GM23338 (cell line): ENCODE measurements around the gene CFB. TPM values are rescaled to one million over a fixed set of nuclear protein-coding genes. Genes with fewer than 3 reads are reported as not detected.

Experiments
- ATAC-seq: fragments of 200-7000 bp; cut with Tn5 transposase; 3 replicates; pipeline ENCODE4 v1.9.1; 2020
- DNase-seq: peaks from one replicate; pipeline ENCODE4 v3.0.0-alpha.2; 2015; ENCODE audit warnings: low spot score
- H2AFZ ChIP-seq: fragments of 200-600 bp; sonication (generic); 2 replicates; pipeline ENCODE4 v1.8.0; 2016; ENCODE audit warnings: antibody characterized with exemption, mild to moderate bottlenecking, moderate library complexity
- H3F3A ChIP-seq: fragments of 200-600 bp; sonication (generic); replicated peaks from 2 replicates; pipeline ENCODE4 v1.8.0; 2017; ENCODE audit warnings: antibody characterized with exemption, mixed run types, low read depth
- H3K27ac ChIP-seq: fragments of 200-600 bp; sonication (generic); 2 replicates; pipeline ENCODE4 v1.6.1; 2016; ENCODE audit warnings: low read depth
- H3K27me3 ChIP-seq: fragments of 200-600 bp; sonication (generic); 2 replicates; pipeline ENCODE4 v1.8.0; 2016; ENCODE audit warnings: mild to moderate bottlenecking, mixed run types, moderate library complexity; ENCODE audit not compliant: insufficient read depth
- H3K36me3 ChIP-seq: fragments of 200-600 bp; sonication (generic); 2 replicates; pipeline ENCODE4 v1.8.0; 2016; ENCODE audit warnings: mild to moderate bottlenecking; ENCODE audit not compliant: insufficient read depth
- H3K4me1 ChIP-seq: fragments of 200-600 bp; sonication (generic); 2 replicates; pipeline ENCODE4 v1.8.0; 2016; ENCODE audit warnings: mild to moderate bottlenecking, moderate library complexity; ENCODE audit not compliant: insufficient read depth
- H3K4me2 ChIP-seq: fragments of 200-600 bp; sonication (generic); 2 replicates; pipeline ENCODE4 v1.7.1; 2017; ENCODE audit warnings: mixed run types
- H3K4me3 ChIP-seq: fragments of 200-600 bp; sonication (generic); 2 replicates; pipeline ENCODE4 v1.6.1; 2016; ENCODE audit warnings: mixed run types
- H3K79me2 ChIP-seq: fragments of 200-600 bp; sonication (generic); replicated peaks from 2 replicates; pipeline ENCODE4 v1.8.0; 2017; ENCODE audit warnings: mild to moderate bottlenecking; ENCODE audit not compliant: insufficient read depth
- H3K9me2 ChIP-seq: fragments of 200-600 bp; sonication (generic); 2 replicates; pipeline ENCODE4 v1.8.0; 2017; ENCODE audit not compliant: insufficient read depth
- H4K20me1 ChIP-seq: fragments of 200-600 bp; sonication (generic); replicated peaks from 2 replicates; pipeline ENCODE4 v1.8.0; 2017; ENCODE audit warnings: mild to moderate bottlenecking; ENCODE audit not compliant: insufficient read depth
- H3K27ac Mint-ChIP-seq: 2 replicates; pipeline ENCODE4 v1.8.0; 2020; ENCODE audit warnings: inconsistent platforms, mild to moderate bottlenecking, moderate library complexity, mixed read lengths
- H3K27me3 Mint-ChIP-seq: 3 replicates; pipeline ENCODE4 v1.8.0; 2022; ENCODE audit warnings: low read depth, mild to moderate bottlenecking, moderate library complexity, mixed read lengths, inconsistent platforms; ENCODE audit not compliant: insufficient read depth, poor library complexity
- H3K36me3 Mint-ChIP-seq: 3 replicates; pipeline ENCODE4 v1.8.0; 2021; ENCODE audit warnings: low read depth, mild to moderate bottlenecking, inconsistent platforms, moderate library complexity, mixed read lengths
- H3K4me1 Mint-ChIP-seq: 3 replicates; pipeline ENCODE4 v1.8.0; 2020; ENCODE audit warnings: mild to moderate bottlenecking, inconsistent platforms, mixed read lengths
- H3K4me3 Mint-ChIP-seq: 3 replicates; pipeline ENCODE4 v1.8.0; 2021; ENCODE audit warnings: moderate library complexity, mild to moderate bottlenecking, inconsistent platforms, mixed read lengths
- H3K9me3 Mint-ChIP-seq: 3 replicates; pipeline ENCODE4 v1.8.0; 2020; ENCODE audit warnings: moderate library complexity, mild to moderate bottlenecking, inconsistent platforms, mixed read lengths
- CREB1 ChIP-seq: fragments of 250-450 bp; sonication (Bioruptor Pico); IDR thresholded peaks from 2 replicates; pipeline ENCODE4 v1.5.0; 2020; ENCODE audit warnings: low read depth, mild to moderate bottlenecking, moderate library complexity
- EZH2 ChIP-seq: fragments of 200-600 bp; sonication (generic); IDR thresholded peaks from one replicate; pipeline ENCODE4 v1.8.0; 2017; ENCODE audit warnings: antibody characterized with exemption, mild to moderate bottlenecking, low read depth; ENCODE audit not compliant: unreplicated experiment
- EZH2phosphoT487 ChIP-seq: fragments of 200-600 bp; sonication (generic); IDR thresholded peaks from one replicate; pipeline ENCODE4 v1.8.1; 2018; ENCODE audit warnings: antibody characterized with exemption; ENCODE audit not compliant: unreplicated experiment
- JUNB ChIP-seq: IDR thresholded peaks from one replicate; pipeline ENCODE4 v1.6.1; 2016; ENCODE audit warnings: antibody characterized with exemption; ENCODE audit not compliant: unreplicated experiment
- NANOG ChIP-seq: IDR thresholded peaks from 2 replicates; pipeline ENCODE4 v1.6.1; 2016; ENCODE audit warnings: antibody characterized with exemption, borderline replicate concordance
- POLR2AphosphoS5 ChIP-seq: IDR thresholded peaks from 2 replicates; pipeline ENCODE4 v1.6.1; 2016; ENCODE audit warnings: antibody characterized with exemption, low read depth
- REST ChIP-seq: IDR thresholded peaks from one replicate; pipeline ENCODE4 v1.6.1; 2018; ENCODE audit warnings: antibody characterized with exemption; ENCODE audit not compliant: unreplicated experiment
- STAT1 ChIP-seq: IDR thresholded peaks from one replicate; pipeline ENCODE4 v1.6.1; 2016; ENCODE audit warnings: antibody characterized with exemption; ENCODE audit not compliant: unreplicated experiment
- ZNF114 ChIP-seq: fragments of 250-450 bp; sonication (Bioruptor Pico); IDR thresholded peaks from 2 replicates; pipeline ENCODE4 v1.5.0; 2020; ENCODE audit warnings: mild to moderate bottlenecking, moderate library complexity
- ZNF331 ChIP-seq: fragments of 250-450 bp; sonication (Bioruptor Pico); IDR thresholded peaks from 2 replicates; pipeline ENCODE4 v1.5.0; 2020; ENCODE audit warnings: low read depth, mild to moderate bottlenecking, moderate library complexity
- polyA plus RNA-seq: library from polyadenylated mRNA; unstranded; fragments of >200 nt; fragmentation: Nextera tagmentation; extraction: Ambion mirVana; gene quantifications from 2 replicates; pipeline ENCODE4 v1.2.1, GENCODE V29; 2016
- total RNA-seq: library from RNA; depleted of rRNA; stranded (reverse); fragments of >200 nt; shearing (Covaris generic); gene quantifications from 2 replicates; pipeline ENCODE4 v1.2.3, GENCODE V29; 2014
- TF ChIP-seq, protein P1 (sequence below): IDR thresholded peaks from 2 replicates; pipeline ENCODE4 v1.6.1; 2016; ENCODE audit warnings: antibody characterized with exemption
- TF ChIP-seq, protein P2 (sequence below): fragments of 250-450 bp; sonication (Bioruptor Pico); IDR thresholded peaks from 2 replicates; pipeline ENCODE4 v1.5.0; 2020; ENCODE audit warnings: mild to moderate bottlenecking, moderate library complexity
- TF ChIP-seq, protein P3 (sequence below), 2 experiments: fragments of 200-600 bp in 1 of 2; sonication (generic) in 1 of 2; conservative IDR thresholded peaks; 2 replicates each; pipeline versions ENCODE4 v1.5.1 to v1.6.1; 2016 to 2017; ENCODE audit warnings: antibody characterized with exemption in 2 of 2, low read depth in 2 of 2, mild to moderate bottlenecking in 2 of 2, moderate library complexity in 1 of 2

Gene CFB
- total and polyA plus RNA-seq, 2 experiments from 2014 or later = 0.86 TPM; not detected in 1

DNA sequence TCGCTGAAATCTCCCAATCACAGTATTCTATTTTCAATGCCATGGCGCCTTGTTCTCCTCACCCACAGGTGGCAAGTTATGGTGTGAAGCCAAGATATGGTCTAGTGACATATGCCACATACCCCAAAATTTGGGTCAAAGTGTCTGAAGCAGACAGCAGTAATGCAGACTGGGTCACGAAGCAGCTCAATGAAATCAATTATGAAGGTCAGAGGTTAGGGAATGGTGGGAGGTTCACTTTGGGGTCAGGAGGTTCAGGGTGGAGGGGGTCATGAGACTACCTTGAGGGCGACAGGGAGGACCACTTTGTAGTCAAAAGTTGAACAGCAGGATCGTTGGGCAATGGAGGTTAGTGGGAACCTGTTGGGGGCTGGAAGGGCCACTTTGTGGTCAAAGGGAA lies 2.4 kb downstream of the CFB start:
- Histone ChIP-seq H3K27me3 (no peaks in the 10 kb centered on the region), H3K79me2 (no peaks in the 10 kb centered on the region), H3K4me1 (no peaks in the 10 kb centered on the region), H4K20me1 (no peaks in the 10 kb centered on the region; the same call in 1 of the 2 replicates), H3K36me3 (peaks cover 6% of the 10 kb centered on the region; the same call in 1 of the 2 replicates), H3K4me3 (no peak overlapping the region), H3K4me2 (no peak overlapping the region), H2AFZ (no peak overlapping the region), H3K9me2 (no peaks in the 10 kb centered on the region), H3K27ac (no peak overlapping the region), H3F3A (0 out of 2 replicates have a peak, but pooled peaks cover 6% of the 10 kb centered on the region)
- Mint-ChIP-seq H3K36me3 (peaks cover 11% of the 10 kb centered on the region), H3K4me1 (no peaks in the 10 kb centered on the region; the same call in 1 of the 3 replicates), H3K9me3 (peaks cover 3% of the 10 kb centered on the region; the same call in 1 of the 3 replicates), H3K4me3 (no peak overlapping the region), H3K27ac (no peak overlapping the region), H3K27me3 (peaks cover 19% of the 10 kb centered on the region)
- DNase-seq (no peak), ATAC-seq (no peak)
- no peak for TF ChIP-seq EZH2phosphoT487
- no peak for TF ChIP-seq POLR2AphosphoS5
- TF ChIP-seq EZH2 = no peak
- no peak for TF ChIP-seq ZNF114 (CRISPR knock-in tag)
- TF ChIP-seq, protein P1, sequence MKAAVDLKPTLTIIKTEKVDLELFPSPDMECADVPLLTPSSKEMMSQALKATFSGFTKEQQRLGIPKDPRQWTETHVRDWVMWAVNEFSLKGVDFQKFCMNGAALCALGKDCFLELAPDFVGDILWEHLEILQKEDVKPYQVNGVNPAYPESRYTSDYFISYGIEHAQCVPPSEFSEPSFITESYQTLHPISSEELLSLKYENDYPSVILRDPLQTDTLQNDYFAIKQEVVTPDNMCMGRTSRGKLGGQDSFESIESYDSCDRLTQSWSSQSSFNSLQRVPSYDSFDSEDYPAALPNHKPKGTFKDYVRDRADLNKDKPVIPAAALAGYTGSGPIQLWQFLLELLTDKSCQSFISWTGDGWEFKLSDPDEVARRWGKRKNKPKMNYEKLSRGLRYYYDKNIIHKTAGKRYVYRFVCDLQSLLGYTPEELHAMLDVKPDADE = no peak
- TF ChIP-seq NANOG = no peak
- TF ChIP-seq REST = no peak
- TF ChIP-seq STAT1 = no peak
- TF ChIP-seq ZNF331 = no peak
- TF ChIP-seq JUNB = no peak
- TF ChIP-seq CREB1 = no peak
- TF ChIP-seq, protein P2, sequence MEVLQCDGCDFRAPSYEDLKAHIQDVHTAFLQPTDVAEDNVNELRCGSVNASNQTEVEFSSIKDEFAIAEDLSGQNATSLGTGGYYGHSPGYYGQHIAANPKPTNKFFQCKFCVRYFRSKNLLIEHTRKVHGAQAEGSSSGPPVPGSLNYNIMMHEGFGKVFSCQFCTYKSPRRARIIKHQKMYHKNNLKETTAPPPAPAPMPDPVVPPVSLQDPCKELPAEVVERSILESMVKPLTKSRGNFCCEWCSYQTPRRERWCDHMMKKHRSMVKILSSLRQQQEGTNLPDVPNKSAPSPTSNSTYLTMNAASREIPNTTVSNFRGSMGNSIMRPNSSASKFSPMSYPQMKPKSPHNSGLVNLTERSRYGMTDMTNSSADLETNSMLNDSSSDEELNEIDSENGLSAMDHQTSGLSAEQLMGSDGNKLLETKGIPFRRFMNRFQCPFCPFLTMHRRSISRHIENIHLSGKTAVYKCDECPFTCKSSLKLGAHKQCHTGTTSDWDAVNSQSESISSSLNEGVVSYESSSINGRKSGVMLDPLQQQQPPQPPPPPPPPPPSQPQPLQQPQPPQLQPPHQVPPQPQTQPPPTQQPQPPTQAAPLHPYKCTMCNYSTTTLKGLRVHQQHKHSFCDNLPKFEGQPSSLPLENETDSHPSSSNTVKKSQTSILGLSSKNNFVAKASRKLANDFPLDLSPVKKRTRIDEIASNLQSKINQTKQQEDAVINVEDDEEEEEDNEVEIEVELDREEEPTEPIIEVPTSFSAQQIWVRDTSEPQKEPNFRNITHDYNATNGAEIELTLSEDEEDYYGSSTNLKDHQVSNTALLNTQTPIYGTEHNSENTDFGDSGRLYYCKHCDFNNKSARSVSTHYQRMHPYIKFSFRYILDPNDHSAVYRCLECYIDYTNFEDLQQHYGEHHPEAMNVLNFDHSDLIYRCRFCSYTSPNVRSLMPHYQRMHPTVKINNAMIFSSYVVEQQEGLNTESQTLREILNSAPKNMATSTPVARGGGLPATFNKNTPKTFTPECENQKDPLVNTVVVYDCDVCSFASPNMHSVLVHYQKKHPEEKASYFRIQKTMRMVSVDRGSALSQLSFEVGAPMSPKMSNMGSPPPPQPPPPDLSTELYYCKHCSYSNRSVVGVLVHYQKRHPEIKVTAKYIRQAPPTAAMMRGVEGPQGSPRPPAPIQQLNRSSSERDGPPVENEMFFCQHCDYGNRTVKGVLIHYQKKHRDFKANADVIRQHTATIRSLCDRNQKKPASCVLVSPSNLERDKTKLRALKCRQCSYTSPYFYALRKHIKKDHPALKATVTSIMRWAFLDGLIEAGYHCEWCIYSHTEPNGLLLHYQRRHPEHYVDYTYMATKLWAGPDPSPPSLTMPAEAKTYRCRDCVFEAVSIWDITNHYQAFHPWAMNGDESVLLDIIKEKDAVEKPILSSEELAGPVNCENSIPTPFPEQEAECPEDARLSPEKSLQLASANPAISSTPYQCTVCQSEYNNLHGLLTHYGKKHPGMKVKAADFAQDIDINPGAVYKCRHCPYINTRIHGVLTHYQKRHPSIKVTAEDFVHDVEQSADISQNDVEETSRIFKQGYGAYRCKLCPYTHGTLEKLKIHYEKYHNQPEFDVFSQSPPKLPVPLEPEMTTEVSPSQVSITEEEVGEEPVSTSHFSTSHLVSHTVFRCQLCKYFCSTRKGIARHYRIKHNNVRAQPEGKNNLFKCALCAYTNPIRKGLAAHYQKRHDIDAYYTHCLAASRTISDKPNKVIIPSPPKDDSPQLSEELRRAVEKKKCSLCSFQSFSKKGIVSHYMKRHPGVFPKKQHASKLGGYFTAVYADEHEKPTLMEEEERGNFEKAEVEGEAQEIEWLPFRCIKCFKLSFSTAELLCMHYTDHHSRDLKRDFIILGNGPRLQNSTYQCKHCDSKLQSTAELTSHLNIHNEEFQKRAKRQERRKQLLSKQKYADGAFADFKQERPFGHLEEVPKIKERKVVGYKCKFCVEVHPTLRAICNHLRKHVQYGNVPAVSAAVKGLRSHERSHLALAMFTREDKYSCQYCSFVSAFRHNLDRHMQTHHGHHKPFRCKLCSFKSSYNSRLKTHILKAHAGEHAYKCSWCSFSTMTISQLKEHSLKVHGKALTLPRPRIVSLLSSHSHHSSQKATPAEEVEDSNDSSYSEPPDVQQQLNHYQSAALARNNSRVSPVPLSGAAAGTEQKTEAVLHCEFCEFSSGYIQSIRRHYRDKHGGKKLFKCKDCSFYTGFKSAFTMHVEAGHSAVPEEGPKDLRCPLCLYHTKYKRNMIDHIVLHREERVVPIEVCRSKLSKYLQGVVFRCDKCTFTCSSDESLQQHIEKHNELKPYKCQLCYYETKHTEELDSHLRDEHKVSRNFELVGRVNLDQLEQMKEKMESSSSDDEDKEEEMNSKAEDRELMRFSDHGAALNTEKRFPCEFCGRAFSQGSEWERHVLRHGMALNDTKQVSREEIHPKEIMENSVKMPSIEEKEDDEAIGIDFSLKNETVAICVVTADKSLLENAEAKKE (CRISPR knock-in tag) = no peak
- TF ChIP-seq, protein P3, sequence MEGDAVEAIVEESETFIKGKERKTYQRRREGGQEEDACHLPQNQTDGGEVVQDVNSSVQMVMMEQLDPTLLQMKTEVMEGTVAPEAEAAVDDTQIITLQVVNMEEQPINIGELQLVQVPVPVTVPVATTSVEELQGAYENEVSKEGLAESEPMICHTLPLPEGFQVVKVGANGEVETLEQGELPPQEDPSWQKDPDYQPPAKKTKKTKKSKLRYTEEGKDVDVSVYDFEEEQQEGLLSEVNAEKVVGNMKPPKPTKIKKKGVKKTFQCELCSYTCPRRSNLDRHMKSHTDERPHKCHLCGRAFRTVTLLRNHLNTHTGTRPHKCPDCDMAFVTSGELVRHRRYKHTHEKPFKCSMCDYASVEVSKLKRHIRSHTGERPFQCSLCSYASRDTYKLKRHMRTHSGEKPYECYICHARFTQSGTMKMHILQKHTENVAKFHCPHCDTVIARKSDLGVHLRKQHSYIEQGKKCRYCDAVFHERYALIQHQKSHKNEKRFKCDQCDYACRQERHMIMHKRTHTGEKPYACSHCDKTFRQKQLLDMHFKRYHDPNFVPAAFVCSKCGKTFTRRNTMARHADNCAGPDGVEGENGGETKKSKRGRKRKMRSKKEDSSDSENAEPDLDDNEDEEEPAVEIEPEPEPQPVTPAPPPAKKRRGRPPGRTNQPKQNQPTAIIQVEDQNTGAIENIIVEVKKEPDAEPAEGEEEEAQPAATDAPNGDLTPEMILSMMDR (conservative IDR thresholded peaks at IDR 0.05; ENCODE audit: low read depth in 2 of 2) = no peak
